Lower lobe of right lung (tissue), 2 donors: ENCODE measurements around the gene PRND. TPM values are rescaled to one million over a fixed set of nuclear protein-coding genes. Genes with fewer than 3 reads are reported as not detected.
A peak's percentile ranks its signal among the peaks of the same experiment; 100 is the strongest.

Experiments used
- ATAC-seq, 2 donors: fragments of 200-7000 bp; cut with Tn5 transposase; one replicate each; pipeline ENCODE4 v1.9.1; 2020 to 2022; ENCODE audit warnings: mild to moderate bottlenecking in 2 of 2, moderate library complexity in 2 of 2
- DNase-seq: peaks from one replicate; pipeline ENCODE4 v3.0.0-alpha.2; 2020
- H3K27ac ChIP-seq: fragments of 200-600 bp; one replicate; pipeline ENCODE4 v1.8.0; 2022
- H3K27me3 ChIP-seq: fragments of 200-600 bp; one replicate; pipeline ENCODE4 v1.8.0; 2022; ENCODE audit warnings: low read depth
- H3K36me3 ChIP-seq: fragments of 200-600 bp; one replicate; pipeline ENCODE4 v1.8.0; 2022; ENCODE audit warnings: mild to moderate bottlenecking
- H3K4me1 ChIP-seq: fragments of 200-600 bp; one replicate; pipeline ENCODE4 v1.8.0; 2022
- H3K4me3 ChIP-seq: fragments of 200-600 bp; one replicate; pipeline ENCODE4 v1.8.0; 2022; ENCODE audit warnings: mild to moderate bottlenecking
- H3K9me3 ChIP-seq: fragments of 200-600 bp; one replicate; pipeline ENCODE4 v1.8.0; 2022
- intact Hi-C: fragments of 100-400 bp; cut with DNase I; formaldehyde crosslinking; loops from one replicate; pipeline ENCODE4 v1.11.0; 2022
- total RNA-seq: library from RNA; stranded (reverse); fragmentation: NEBNext Ultra II Directional; extraction: Animal tissue kit (Norgen Biotek cat#: 25700); gene quantifications from one replicate; pipeline ENCODE4 v1.2.1, GENCODE V29; 2021
- TF ChIP-seq, protein P1 (sequence below): fragments of 200-600 bp; IDR thresholded peaks from one replicate; pipeline ENCODE4 v1.8.0; 2022; ENCODE audit warnings: antibody characterized with exemption, mild to moderate bottlenecking
- donor health status: DM: no; HTN: yes; CAD: no; lungs with severe emphysema.

PRND gene
- total RNA-seq, 1 donor from 2014 or later = not detected

- no peaks in the 10 kb centered on the region for H3K9me3 ChIP-seq
- H3K4me1 ChIP-seq = peaks cover 8% of the 10 kb centered on the region
- H3K36me3 ChIP-seq = no peaks in the 10 kb centered on the region
- H3K27ac ChIP-seq = no peak overlapping the region
- no peaks in the 10 kb centered on the region for H3K27me3 ChIP-seq
- TF ChIP-seq, protein P1, sequence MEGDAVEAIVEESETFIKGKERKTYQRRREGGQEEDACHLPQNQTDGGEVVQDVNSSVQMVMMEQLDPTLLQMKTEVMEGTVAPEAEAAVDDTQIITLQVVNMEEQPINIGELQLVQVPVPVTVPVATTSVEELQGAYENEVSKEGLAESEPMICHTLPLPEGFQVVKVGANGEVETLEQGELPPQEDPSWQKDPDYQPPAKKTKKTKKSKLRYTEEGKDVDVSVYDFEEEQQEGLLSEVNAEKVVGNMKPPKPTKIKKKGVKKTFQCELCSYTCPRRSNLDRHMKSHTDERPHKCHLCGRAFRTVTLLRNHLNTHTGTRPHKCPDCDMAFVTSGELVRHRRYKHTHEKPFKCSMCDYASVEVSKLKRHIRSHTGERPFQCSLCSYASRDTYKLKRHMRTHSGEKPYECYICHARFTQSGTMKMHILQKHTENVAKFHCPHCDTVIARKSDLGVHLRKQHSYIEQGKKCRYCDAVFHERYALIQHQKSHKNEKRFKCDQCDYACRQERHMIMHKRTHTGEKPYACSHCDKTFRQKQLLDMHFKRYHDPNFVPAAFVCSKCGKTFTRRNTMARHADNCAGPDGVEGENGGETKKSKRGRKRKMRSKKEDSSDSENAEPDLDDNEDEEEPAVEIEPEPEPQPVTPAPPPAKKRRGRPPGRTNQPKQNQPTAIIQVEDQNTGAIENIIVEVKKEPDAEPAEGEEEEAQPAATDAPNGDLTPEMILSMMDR = no peak
- DNase-seq (no peak), ATAC-seq (no peak)
- no peak overlapping the region for H3K4me3 ChIP-seq
- intact Hi-C loops = no loop called here
These were observed 40.3 kb upstream of the PRND start for GRCh38 chr20:4681401-4681800.

DNA sequence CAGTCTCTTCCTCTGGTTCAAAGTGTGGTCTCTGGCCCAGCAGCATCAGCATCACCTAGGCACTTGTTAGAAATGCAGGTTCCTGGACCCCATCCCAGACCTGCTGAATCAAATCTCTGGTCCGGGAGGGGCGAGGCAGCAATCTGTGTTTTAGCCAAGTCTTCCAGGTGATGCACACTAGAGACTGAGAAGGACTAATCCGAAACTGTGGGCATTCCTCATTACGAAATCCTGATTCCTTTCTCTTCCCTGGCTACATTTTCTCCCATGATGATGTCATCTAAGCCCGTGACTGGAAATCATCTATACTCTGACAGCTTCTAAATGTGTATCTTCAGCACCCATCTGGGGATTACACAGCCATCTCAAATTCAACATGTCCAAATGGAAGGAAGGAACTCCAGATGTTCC, 39.7 kb upstream of the PRND start:
- TF ChIP-seq, protein P1 = no peak
- Histone ChIP-seq H3K4me3 (no peak overlapping the region), H3K36me3 (no peaks in the 10 kb centered on the region), H3K4me1 (peaks cover 8% of the 10 kb centered on the region), H3K27ac (no peak overlapping the region), H3K9me3 (no peaks in the 10 kb centered on the region), H3K27me3 (no peaks in the 10 kb centered on the region)
- no peak for ATAC-seq
- intact Hi-C loops = no loop called here
- DNase-seq = no peak

DNA sequence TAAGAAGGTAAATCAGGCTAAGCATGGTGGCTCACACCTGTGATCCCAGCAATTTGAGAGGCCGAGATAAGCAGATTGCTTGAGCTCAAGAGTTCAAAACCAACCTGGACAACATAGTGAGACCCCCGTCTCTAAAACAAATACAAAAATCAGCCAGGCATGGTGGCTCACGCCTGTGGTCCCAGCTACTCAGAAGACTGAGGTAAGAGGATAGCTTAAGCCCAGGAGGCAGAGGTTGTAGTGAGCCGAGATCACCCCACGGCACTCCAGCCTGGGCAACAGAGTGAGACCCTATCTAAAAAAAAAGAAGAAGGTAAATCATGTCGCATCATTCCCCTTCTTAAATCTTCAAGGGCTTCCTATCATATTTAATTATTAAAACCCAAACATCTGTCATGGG, 39.0 kb upstream of the PRND start:
- no peaks in the 10 kb centered on the region for H3K27me3 ChIP-seq
- peaks cover 14% of the 10 kb centered on the region for H3K4me1 ChIP-seq
- no peaks in the 10 kb centered on the region for H3K36me3 ChIP-seq
- ATAC-seq (no peak), DNase-seq (no peak)
- no peak overlapping the region for H3K4me3 ChIP-seq
- no peak overlapping the region for H3K27ac ChIP-seq
- intact Hi-C loops = no loop called here
- H3K9me3 ChIP-seq = no peaks in the 10 kb centered on the region
- TF ChIP-seq, protein P1 = no peak

- TF ChIP-seq, protein P1 = no peak
- no peaks in the 10 kb centered on the region for H3K9me3 ChIP-seq
- no peaks in the 10 kb centered on the region for H3K36me3 ChIP-seq
- DNase-seq (no peak), ATAC-seq (no peak)
- intact Hi-C loops = no loop called here
- H3K4me3 ChIP-seq = no peak overlapping the region
- no peaks in the 10 kb centered on the region for H3K27me3 ChIP-seq
- peaks cover 16% of the 10 kb centered on the region for H3K4me1 ChIP-seq
- no peak overlapping the region for H3K27ac ChIP-seq
These were observed 38.4 kb upstream of the PRND start for GRCh38 chr20:4683261-4683660.

GRCh38 chr20:4684837-4685413, 36.8 kb upstream of the PRND start:
- TF ChIP-seq, protein P1 = no peak
- H3K4me3 ChIP-seq = no peak overlapping the region
- H3K9me3 ChIP-seq = no peaks in the 10 kb centered on the region
- intact Hi-C loops = no loop called here
- no peaks in the 10 kb centered on the region for H3K27me3 ChIP-seq
- peak overlapping the region; percentile 94 for H3K27ac ChIP-seq
- H3K36me3 ChIP-seq = no peaks in the 10 kb centered on the region
- H3K4me1 ChIP-seq = peaks cover 16% of the 10 kb centered on the region
- DNase-seq (no peak), ATAC-seq (no peak)

DNA sequence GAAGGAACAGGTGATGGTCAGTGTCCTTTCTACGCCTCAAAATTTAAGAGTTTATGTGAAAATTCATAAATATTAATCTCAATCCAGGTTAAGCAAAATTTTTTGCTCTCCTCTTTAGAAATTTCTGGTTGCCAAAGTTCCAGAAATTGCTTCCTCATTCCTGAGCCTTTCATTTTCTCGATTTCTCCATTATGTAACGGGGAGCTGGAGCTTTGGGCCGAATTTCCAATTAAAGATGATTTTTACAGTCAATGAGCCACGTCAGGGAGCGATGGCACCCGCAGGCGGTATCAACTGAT, 35.8 kb upstream of the PRND start:
- H3K9me3 ChIP-seq = no peaks in the 10 kb centered on the region
- ATAC-seq = no peak
- peak overlapping the region; percentile 79 for H3K4me3 ChIP-seq
- H3K4me1 ChIP-seq = peaks cover 16% of the 10 kb centered on the region
- TF ChIP-seq, protein P1 = no peak
- H3K36me3 ChIP-seq = no peaks in the 10 kb centered on the region
- intact Hi-C loops = no loop called here
- peak overlapping the region; percentile 94 for H3K27ac ChIP-seq
- no peak for DNase-seq
- no peaks in the 10 kb centered on the region for H3K27me3 ChIP-seq
